ENCODE data around the gene TMEM190.

- no peak for TF ChIP-seq POLR2A (IDR thresholded peaks at IDR 0.05)
- TF ChIP-seq CTCF (IDR thresholded peaks at IDR 0.05): no peak
Observed at GRCh38 chr19:55354698-55355212, 21.9 kb upstream of the TMEM190 start, which contains the start of gene COX6B2.
